Activated T-cell treated with anti-CD3 and anti-CD28 coated beads, Interleukin-2, amount 50 U/mL, for 1 hour (primary cell): ENCODE measurements around the gene COL13A1.

Experiments used
- DNase-seq: peaks from one replicate; pipeline ENCODE4 v3.0.0-alpha.2; 2020

The COL13A1 gene

DNA sequence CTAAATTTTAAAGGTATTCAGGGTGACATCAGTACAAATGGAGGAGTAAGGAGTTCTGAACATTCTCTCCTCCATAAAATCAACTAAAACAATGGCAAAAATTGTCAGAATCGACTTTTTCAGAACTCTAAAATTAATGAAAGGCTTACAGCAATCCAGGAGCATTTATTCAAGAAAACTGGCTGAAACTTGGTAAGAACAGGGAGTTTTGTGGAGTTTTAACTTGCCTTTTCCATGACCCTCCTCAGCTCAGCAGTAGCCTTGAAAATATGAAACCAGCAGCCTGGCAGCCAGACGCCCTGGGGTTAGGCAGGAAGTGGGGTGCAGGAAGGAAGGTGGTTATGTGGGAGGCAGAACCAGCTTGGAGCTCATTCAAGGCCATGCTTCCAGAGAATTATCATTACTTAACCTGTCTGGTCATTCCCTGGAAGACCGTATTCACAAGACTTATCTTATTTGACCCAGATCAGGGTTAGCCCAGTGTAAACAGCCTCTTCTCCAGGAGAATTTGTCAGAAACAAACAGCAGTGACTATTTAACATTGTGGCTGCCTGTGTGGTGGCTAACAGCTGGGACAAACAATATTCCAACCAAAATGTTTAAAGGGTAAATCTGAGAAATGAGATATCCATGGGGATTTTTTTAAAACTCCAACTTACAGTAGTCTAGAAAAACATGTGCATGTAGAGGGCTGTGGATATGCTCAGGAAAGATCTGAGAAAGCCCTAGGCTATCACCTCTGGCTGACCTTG, 175.3 kb downstream of the COL13A1 start:
- no peak for DNase-seq

DNA sequence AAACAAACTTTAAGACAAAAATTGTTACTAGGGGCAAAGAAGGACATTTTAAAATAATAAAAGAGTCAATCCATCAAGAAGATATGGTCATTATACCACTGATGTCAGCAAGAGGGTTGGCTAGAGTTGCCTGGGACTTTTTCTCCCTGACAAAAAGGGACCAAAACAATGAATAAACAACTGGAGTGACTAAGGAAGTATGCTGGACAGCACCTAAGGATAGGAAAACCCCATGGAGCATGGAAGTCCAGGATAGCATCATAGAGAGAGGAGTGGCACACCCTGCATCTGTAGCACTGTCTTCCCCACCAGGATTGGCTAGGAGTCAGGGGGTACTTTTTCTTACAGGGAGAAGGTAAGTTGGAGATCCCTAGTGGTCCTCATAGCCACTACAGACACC, 177.5 kb downstream of the COL13A1 start:
- no peak for DNase-seq

DNA sequence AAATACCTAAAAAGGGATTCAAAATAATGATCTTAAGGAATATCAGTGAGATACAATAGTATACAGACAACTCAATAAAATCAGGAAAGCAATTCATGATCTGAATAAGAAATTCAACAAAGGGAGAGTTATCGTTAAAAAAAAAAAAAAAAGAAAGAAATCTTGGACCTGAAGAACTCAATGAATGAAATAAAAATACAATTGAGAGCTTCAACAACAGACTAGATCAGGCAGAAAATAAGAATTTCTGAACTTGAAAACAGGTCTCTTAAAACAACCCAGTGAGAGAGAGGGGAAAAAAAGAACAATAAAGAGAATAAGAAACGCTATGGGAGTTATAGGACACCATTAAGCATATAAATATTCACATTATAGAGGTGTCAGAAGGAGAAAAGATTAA, 179.0 kb downstream of the COL13A1 start:
- DNase-seq: no peak

DNA sequence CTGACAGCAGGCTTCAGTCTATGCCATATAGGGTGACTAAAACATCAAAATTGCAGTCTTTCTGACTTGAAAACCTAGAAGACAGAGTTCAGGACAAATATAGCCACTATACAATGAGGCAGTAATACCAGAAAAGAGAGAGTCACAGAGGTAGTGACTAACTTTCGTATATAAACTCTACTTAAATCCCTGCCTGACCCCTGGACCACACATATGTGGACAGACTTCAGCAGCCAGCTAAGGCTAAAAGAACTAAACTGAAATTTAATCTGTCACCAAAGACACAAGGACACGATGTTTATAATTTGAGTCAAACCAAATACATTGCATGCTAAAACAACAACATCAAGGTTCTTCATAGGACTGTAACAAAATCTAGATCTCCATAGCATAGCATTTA, 186.4 kb downstream of the COL13A1 start:
- no peak for DNase-seq

DNA sequence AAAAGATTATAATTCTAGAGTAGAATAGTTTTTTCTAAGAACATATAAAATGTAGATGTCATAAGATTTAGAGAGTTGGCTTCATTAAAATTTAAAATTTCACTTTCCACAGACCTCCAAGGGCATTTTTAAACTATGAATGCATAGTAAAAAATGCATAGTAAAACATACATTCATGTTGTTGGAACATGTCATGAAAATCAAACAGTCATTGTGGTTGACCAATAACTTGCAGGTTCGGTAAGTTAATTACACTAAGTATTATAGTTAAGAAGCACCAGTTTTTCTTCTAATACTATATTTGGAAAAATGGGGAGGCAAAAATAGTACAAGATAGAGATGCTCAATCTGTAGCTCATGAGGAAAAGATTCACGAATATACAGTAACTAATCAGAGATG, 189.4 kb downstream of the COL13A1 start:
- no peak for DNase-seq

DNA sequence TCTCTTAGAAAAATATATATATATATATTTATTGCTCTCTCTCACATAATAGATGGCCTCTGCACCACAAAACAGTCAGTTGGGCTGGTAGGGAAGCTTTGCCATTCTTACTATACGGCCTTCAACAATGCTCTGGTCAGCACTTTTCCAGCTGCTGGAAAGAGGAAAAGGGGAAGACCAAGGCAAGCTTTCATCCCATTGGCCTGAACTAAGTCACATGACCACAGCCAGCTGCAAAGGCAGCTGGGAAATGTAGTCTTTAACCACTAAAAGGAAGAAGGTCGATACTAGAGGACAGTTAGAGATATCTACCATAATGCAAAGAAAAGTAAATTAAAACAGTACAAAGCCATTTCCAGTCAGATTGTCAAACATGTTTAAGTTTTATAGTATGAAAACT, 192.6 kb downstream of the COL13A1 start:
- no peak for DNase-seq

DNA sequence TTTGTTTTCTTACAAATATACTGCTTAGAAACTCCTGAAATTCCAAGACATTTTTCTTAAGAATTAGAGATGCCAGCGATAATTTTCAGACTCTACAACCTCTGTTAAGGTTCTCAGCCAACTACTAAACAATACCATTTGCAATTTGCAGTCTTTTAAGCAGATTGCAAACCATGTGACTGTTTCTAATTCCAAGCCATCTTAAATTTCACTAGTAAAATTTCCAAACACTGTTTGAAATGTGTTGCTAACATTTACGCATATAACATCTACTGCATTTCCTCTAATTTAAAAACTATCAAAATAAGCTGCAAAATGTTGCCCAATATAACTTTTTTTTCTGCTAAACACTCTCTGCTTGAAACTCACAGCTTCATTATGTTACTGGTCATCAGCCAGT, 194.9 kb downstream of the COL13A1 start:
- no peak for DNase-seq

DNA sequence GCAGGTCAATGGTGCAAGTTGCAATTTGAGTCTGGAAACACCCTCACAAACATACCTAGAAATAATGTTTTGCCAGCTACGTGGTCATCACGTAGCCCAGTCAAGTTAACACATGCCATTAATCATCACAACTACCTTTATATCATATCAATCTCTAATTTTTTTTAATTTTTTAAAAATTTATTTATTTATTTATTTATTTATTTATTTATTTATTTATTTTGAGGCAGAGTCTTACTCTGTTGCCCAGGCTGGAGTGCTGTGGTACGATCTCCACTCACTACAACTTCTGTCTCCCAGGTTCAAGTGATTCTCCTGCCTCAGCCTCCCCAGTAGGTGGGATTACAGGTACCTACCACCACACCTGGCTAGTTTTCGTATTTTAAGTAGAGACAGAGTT, 198.6 kb downstream of the COL13A1 start:
- no peak for DNase-seq

DNA sequence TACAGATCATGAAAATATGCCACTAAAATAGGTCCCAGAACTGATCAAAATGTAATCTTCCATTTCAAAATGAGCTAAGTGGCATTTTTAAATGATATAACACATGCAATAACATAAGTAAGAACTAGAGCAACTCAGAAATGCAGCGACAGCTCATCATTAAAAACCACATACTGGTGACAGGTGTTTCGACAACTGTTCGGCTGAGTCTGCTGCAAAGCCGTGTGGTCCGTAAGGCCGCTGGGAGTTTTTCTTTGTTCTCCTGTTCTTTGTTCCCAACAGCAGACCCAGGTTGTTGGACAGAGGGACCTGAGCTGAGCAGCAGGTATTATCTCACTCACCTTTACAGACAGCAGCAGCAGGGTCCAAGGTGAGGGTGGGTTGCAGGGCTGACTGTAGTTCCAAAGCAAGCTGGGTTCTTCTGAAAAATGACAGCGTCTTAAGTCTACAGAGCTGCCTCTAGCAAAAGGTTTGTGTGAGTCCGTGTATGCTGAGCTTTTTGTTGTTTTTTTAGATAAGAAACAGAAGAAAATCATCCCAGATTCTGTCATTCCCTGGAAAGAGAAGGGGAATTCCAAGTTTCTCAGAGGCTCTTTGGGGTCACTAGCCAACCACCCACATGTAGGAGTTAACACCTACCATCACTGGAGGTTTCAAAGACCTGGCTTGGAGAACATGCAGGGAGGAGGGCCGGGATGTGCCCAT, 205.6 kb downstream of the COL13A1 start:
- DNase-seq: no peak
